ENCODE results near the gene LTBP3. TPM values are rescaled to one million over a fixed set of nuclear protein-coding genes. Genes with fewer than 3 reads are reported as not detected.

LTBP3 gene
- total and polyA plus RNA-seq, 9 of the 15 experiments (the other 6 are each of a cell fraction or from before 2014, with no cell fraction given), result 0.06 to 20.5 (median 4.8) TPM

- peak; percentile 86 for TF ChIP-seq POLR2G (IDR thresholded peaks at IDR 0.05; ENCODE audit: low read depth, low read length)
- TF ChIP-seq ZSCAN32 (CRISPR knock-in tag; IDR thresholded peaks at IDR 0.05), result peak; percentile 94
- TF ChIP-seq SMAD2 (IDR thresholded peaks at IDR 0.05; ENCODE audit: low read depth, low read length), result no peak
- peak; percentile 32; the same call in 1 of the 2 replicates for TF ChIP-seq REST (IDR thresholded peaks at IDR 0.05; ENCODE audit: borderline replicate concordance)
- TF ChIP-seq REST (CRISPR knock-in tag; IDR thresholded peaks at IDR 0.05; ENCODE audit: low read depth), result peak; percentile 89
- TF ChIP-seq HCFC1 (IDR thresholded peaks at IDR 0.05; ENCODE audit: low read depth, low read length), result peak; percentile 35; the same call in 1 of the 2 replicates
- 0 out of 2 replicates have a peak, but pooled peaks have one; percentile 15 for TF ChIP-seq MECOM (CRISPR knock-in tag; IDR thresholded peaks at IDR 0.05)
- peak; percentile 31; the same call in 1 of the 2 replicates for TF ChIP-seq MGA (IDR thresholded peaks at IDR 0.05)
Observed at GRCh38 chr11:65506772-65507505, 51.2 kb downstream of the LTBP3 start (continued).
